GM20000 (cell line): ENCODE results near the gene TNS3.

Source experiments
- DNase-seq: peaks from one replicate; pipeline ENCODE4 v3.0.0; 2012; ENCODE audit warnings: low spot score
- CTCF ChIP-seq: IDR thresholded peaks from 2 replicates; pipeline ENCODE4 v1.5.1; 2012; ENCODE audit warnings: mild to moderate bottlenecking, control low read depth; ENCODE audit errors: extremely low read depth, missing control alignments

Gene TNS3

GRCh38 chr7:47405921-47406800, 175.8 kb downstream of the TNS3 start:
- DNase-seq = no peak

GRCh38 chr7:47405286-47405904, 176.5 kb downstream of the TNS3 start:
- TF ChIP-seq CTCF = no peak

More at GRCh38 chr7:47405921-47406800, 175.8 kb downstream of the TNS3 start:
- no peak for TF ChIP-seq CTCF

GRCh38 chr7:47404010-47404409, 177.9 kb downstream of the TNS3 start:
- DNase-seq = no peak
- TF ChIP-seq CTCF = no peak

More at GRCh38 chr7:47405286-47405904, 176.5 kb downstream of the TNS3 start:
- no peak for DNase-seq

GRCh38 chr7:47402941-47403866, 178.7 kb downstream of the TNS3 start:
- no peak for DNase-seq
- TF ChIP-seq CTCF = no peak

- TF ChIP-seq CTCF = no peak
- DNase-seq = no peak
These were observed 180.0 kb downstream of the TNS3 start for GRCh38 chr7:47401611-47402570.

GRCh38 chr7:47400741-47401206, 181.1 kb downstream of the TNS3 start:
- DNase-seq = no peak
- no peak for TF ChIP-seq CTCF
